Measurements from ENCODE around the gene MCM10.
"Not testable (repeated sequence)": the region's sequence is repeated elsewhere in the genome, so short reads cannot be mapped to it uniquely, and the experiment has no call there.

Gene MCM10

DNA sequence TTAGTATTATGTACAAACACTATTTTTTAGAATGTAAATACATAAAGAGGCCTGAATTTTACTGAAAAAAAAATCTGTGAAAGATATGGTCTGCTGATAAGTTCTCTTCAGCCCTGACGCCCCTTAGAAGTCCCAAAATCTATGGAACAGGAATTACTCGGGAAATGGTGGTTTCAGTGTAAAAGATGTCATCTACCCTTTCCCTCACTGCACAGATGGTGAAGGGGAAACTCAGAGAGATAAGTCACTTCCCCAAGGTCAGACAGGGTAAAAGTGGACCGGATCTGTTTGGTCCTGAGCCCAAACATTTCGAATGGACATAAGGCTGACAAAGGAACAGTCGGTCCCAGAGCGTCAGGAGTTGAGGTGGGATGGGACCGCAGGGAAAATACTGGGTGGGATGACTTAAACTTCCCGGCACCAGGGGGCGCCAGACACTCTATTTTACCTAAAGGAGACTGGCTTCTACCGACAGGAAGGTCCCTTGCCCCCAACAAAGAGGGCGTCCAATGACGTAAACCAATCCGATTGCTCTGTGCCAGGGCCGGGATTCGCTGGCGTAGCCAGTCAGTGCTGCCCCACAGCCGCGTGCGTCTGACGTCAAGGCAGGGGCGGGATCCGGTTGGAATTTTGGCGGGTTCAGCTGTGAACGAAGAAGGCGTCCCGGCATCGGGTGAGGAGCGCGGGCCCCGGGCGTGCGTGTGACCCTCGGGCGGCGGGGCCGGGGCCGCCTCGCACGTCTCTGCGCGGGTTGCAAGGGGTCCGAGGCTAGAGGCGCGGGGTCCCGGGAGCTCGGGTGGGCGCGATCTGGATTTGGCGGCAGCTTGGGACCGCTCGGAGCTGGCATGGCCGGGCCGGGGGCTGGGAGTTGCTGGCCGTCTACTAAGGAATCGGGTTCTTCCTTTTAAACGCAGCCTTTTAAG lies at the start of gene MCM10:
MCM10 (plus strand) TSS at position 625 of the 923 bp plus-strand sequence. CDS start 2,645 bp downstream, outside the sequence.
- DNase-seq (ENCODE audit: low read depth in 2 of 2), result peak; percentile 96 to 97

- no peak for DNase-seq (ENCODE audit: low read depth in 2 of 2)
Measured at GRCh38 chr10:13113544-13113943, 47.8 kb upstream of the MCM10 start.

DNA sequence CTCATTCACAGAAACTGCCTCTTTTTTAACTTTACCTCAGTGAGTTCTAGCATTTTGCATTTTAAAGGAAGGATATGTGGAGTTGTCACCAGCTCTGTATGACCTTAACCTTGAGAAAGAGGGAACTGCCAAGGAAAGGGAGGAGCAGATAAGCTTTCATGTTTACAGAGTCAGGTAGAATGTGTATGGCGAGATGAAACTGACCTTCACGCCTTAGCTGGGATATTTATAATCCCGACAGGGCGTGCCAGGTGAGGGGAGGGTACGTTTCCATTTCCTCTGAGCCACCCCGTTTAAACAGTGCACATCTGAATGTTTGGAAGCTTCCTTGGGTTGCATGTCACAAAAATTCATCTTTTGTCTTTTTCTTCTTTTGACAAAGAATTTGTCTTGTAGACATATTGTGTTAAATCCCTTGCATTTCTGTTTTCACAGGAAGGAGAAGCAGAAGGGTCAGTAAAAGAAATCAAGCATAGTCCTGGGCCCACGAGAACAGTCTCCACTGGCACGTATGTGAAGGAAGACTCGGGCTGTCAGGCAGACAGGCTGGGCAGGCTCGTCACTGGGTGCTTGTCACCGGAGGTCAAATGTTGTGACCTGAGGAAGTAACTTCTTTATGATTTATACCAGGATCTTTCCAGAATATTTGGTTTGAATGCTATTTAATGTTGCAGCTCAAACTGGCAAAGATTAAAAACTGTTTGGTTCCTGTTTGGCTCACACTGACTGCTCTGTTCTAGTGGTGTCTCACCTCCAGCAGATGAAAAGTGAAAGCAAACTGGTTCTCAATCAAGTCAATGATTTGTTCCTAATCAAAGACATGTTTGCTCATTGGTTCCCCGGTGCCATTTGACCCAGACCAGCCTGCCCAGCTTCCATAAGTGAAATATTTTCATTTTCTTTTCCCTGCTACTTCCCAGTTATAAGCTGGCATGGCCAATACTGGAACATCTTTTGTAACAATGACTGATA lies 45.2 kb upstream of the MCM10 start:
- no peak for DNase-seq (ENCODE audit: low read depth in 2 of 2)

DNA sequence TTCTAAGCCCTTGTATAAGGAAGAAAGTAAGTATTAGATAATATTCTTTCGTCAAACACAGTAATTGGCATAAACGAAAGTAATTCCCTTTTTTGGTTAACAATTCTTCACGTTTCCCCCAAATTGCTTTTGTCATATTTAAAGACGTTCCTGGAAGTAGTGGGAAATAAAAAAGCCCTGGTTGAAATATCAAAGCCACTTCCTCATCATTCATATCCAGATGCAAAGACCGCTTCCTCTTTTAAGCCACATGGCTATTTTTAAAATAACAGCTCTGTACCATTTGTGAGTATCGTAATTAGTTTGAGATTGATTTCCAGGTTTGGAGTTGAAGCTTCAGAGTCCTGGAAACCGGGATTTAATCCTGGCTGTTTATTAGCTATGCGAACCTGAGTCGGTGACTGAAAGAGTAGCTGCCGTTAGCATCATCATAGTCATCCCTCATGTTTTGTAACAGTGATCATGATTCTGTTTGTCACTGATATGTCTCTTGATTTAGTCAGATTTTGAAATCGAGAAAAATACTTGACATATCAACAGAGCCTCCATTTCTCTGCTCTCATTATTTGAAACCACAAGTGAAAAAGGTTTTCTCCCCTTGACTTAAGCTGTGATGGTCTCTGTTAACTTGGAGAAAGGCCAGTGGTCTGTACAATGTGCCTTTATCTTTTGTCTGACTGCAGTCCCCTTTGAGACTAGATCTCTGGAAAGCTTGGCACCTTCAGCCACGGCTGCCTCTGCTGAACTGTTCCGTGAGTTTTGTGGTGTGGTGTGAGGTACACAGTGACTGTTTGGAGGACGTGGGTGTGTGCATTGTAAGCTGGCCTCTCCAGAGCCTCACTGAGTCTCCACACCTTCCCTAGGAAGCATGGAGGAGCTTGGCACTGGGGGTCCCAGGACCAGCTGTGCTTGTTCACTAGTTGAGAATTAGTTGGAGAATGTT lies 43.2 kb upstream of the MCM10 start:
- no peak for DNase-seq (ENCODE audit: low read depth in 2 of 2)

DNA sequence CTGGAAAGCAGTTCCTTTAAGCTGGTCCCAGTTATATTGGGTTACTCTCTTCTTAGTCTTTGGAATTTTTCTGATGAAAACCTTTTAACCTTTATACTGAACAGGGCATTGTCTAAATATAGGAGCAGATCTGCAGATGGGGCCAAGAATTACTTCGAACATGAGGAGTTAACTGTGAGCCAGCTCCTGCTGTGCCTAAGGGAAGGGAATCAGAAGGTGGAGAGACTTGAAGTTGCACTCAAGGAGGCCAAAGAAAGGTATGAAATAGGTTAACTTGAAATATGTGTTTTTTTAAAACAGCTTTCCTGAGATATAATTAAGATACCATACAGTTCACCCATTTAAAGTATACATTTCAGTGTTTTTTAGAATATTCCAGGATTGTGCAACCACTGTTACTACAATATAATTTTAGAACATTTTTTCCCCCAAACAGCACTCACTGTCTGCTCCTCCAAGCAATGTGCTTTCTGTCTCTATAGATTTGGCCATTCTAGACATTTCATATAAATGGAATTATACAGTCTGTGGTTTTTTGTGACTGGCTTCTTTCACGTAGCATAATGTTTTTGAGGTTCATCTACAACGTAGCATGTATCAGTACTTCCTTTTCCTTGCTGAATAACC lies 42.5 kb upstream of the MCM10 start:
- DNase-seq (ENCODE audit: low read depth in 2 of 2), result no peak

- DNase-seq (ENCODE audit: low read depth in 2 of 2), result no peak
Measured at GRCh38 chr10:13120786-13121499, 40.4 kb upstream of the MCM10 start.

DNA sequence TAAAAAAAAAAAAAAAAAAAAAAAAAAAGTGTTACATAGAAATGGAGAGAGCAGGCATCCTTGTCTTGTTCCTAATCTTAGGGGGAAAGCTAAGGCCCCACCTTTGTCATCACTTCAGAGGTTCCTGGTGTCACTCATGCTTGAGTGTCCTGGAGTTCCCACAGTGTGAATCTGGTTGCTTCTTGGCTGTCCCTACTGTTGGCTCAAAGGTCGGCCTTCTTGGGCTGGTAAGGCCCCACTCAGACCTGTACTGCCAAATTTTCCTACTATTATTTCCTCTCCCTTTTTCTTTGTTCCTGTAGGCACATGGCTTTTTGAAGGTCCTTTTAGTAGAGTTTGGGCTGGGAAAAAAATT lies 39.9 kb upstream of the MCM10 start:
- DNase-seq (ENCODE audit: low read depth in 2 of 2), result no peak

DNA sequence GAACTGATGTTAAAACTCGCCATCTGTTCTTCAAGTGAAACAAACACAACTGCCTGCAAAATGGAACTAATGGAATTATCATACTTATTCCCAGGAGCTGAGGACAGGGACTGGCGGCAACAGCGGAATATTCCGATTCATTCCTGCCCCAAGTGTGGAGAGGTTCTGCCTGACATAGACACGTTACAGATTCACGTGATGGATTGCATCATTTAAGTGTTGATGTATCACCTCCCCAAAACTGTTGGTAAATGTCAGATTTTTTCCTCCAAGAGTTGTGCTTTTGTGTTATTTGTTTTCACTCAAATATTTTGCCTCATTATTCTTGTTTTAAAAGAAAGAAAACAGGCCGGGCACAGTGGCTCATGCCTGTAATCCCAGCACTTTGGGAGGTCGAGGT lies 24.7 kb upstream of the MCM10 start:
- no peak for DNase-seq (ENCODE audit: low read depth in 2 of 2)

DNA sequence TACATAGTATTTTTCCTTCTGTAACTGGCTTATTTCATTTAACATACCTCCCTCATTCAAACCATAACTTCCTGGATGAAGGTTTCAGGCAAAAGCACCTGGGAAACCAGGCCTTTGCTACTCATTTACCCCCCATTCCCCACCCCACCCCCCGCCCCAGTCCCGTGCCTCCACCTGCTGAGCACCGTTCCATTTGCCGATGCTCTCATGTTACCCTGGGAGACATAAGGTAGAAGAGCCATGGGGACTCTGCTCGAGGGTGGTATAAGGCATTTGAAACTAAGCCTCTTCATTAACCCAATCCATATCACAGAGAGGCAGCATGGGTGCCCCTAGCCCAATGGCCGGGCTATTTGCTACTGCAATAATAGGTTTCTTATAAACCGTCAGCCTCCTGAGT lies 22.2 kb upstream of the MCM10 start:
- no peak for DNase-seq (ENCODE audit: low read depth in 2 of 2)

DNA sequence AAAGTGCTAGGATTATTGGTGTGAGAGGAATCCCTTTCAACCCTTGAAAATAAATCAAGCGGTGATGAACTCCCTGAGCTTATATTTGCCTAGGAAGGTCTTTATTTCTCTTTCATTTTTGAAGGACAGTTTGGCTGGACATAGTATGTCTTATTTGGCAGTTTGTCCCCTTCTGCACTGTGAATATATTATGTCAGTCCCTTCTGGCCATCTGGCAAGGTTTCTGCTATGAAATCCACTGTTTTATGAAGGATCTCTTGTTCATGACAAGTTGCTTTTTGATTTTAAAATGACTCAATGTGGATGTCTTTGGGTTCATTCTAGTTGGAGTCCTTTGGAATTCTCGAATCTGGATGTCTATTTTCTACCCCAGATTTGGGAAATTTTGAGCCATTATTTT lies 21.7 kb upstream of the MCM10 start:
- DNase-seq (ENCODE audit: low read depth in 2 of 2), result no peak

GRCh38 chr10:13140627-13141190 lies 20.6 kb upstream of the MCM10 start:
- no peak for DNase-seq (ENCODE audit: low read depth in 2 of 2)

DNA sequence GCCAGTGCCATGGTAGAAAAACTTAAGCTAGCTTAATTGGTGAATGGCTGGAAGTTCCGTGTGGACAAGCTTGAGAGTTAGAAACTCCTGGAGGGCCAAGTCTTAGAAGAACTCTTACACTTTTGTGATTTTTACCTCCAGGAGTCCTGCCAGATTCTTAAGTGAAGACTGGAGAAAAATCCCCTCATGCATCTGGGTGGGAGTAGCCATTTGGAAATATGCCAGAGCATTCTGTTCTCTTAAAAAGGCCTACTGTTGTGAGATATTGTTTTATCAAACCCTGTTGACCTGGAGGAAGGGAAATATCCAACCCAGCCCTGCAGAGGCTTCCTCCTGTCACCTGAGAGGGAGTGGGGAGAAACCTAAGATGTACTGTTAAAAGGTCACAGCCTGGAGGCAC lies 17.6 kb upstream of the MCM10 start:
- DNase-seq (ENCODE audit: low read depth in 2 of 2), result no peak

DNA sequence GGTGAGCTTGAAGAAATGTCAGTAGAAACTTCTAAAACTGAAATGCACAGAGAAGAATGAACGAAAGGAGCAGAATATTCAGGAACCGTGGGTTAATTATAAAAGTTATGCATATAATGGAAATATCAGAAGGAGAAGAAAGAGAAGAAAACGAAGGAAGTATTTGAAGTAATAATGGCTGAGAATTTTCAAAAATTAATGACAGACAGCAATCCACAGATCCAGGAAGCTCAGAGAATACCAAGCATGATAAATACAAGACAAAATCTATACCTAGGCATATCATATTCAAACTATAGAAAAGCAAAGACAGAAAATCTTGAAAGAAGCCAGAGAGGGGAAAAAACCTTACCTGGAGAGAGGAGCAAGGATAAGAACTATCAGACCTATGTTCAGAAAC lies 16.5 kb upstream of the MCM10 start:
- no peak for DNase-seq (ENCODE audit: low read depth in 2 of 2)

- no peak for DNase-seq (ENCODE audit: low read depth in 2 of 2)
Measured at GRCh38 chr10:13146379-13146778, 15.0 kb upstream of the MCM10 start.

- no peak for DNase-seq (ENCODE audit: low read depth in 2 of 2)
Measured at GRCh38 chr10:13147161-13147560, 14.2 kb upstream of the MCM10 start.

GRCh38 chr10:13152296-13152695 lies 9.1 kb upstream of the MCM10 start:
- no peak for DNase-seq (ENCODE audit: low read depth in 2 of 2)

DNA sequence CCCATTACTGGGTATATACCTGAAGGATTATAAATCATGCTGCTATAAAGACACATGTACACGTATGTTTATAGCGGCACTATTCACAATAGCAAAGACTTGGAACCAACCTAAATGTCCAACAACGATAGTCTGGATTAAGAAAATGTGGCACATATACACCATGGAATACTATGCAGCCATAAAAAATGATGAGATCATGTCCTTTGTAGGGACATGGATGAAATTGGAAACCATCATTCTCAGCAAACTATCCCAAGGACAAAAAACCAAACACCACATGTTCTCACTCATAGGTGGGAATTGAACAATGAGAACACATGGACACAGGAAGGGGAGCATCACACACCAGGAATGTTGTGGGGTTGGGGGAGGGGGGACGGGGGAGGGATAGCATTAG lies 5.5 kb upstream of the MCM10 start:
- not testable (repeated sequence) for DNase-seq (ENCODE audit: low read depth in 2 of 2)

- DNase-seq (ENCODE audit: low read depth in 2 of 2), result peak in 1 of 2 donors; percentile 6
Measured at GRCh38 chr10:13158401-13158800, 3.0 kb upstream of the MCM10 start.

DNA sequence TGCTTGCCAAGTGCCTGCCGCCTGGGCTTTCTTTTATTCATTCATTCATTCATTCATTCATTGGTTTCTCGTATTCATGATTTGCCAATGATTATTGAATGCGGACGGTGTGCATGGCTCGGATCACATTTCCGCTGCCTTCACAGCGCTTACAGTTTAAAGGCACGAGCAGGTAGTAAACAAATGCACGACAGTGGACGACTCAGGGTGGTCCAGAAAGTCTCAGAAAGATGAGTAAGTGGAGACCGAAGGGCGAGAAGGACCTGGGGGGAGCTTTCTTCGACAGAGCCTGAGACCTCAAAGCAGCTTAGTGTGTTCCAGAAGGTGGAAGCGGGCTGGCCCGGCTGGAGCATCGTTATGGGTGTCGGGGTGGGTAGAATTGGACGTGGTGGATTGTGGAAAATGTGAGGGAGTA lies 506 bp downstream of the MCM10 start:
- no peak for DNase-seq (ENCODE audit: low read depth in 2 of 2)

- no peak for DNase-seq (ENCODE audit: low read depth in 2 of 2)
Measured at GRCh38 chr10:13163859-13164258, 2.5 kb downstream of the MCM10 start.
